Amniotic epithelial cell (primary cell): ENCODE data around the gene COA5.

Experiments used
- DNase-seq: peaks from one replicate; pipeline ENCODE4 v3.0.0-alpha.2; 2010; ENCODE audit warnings: low read depth

Gene COA5

GRCh38 chr2:98551316-98551715 lies 57.0 kb downstream of the COA5 start:
- no peak for DNase-seq

GRCh38 chr2:98550165-98550564 lies 58.1 kb downstream of the COA5 start:
- DNase-seq, result no peak
